ENCODE results near the gene USP54.

Gene USP54

DNA sequence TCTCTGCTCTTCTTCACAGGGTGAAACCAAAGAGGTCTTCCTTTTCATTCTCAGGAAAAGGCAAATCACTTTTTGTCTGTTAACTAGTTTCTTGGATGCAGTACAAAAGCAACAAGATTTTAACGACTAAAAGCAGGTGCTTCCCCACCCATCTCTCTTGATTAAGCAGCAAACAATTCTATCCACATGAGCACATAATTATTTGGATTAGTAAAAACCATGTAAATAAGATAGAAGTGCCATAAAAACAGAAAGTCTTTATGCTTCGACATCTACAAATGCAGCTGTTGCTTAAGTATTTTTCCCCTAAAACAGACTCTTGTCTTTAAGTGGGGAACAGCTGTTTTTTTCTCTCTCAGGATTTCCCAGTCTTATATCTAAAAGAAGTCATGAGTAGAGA lies 37.4 kb downstream of the USP54 start:
- no peaks in the 10 kb centered on the region for H4K20me1 ChIP-seq (ENCODE audit: insufficient read depth)
- no peak overlapping the region for H2AFZ ChIP-seq (ENCODE audit: low read depth)
- H3K4me3 ChIP-seq (IDR thresholded peaks at IDR 0.05; ENCODE audit: insufficient read depth, low read depth, low read length) = no peak overlapping the region
- TF ChIP-seq, protein P1, sequence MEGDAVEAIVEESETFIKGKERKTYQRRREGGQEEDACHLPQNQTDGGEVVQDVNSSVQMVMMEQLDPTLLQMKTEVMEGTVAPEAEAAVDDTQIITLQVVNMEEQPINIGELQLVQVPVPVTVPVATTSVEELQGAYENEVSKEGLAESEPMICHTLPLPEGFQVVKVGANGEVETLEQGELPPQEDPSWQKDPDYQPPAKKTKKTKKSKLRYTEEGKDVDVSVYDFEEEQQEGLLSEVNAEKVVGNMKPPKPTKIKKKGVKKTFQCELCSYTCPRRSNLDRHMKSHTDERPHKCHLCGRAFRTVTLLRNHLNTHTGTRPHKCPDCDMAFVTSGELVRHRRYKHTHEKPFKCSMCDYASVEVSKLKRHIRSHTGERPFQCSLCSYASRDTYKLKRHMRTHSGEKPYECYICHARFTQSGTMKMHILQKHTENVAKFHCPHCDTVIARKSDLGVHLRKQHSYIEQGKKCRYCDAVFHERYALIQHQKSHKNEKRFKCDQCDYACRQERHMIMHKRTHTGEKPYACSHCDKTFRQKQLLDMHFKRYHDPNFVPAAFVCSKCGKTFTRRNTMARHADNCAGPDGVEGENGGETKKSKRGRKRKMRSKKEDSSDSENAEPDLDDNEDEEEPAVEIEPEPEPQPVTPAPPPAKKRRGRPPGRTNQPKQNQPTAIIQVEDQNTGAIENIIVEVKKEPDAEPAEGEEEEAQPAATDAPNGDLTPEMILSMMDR (conservative IDR thresholded peaks at IDR 0.05; ENCODE audit: low read depth, low read length) = no peak
- H3K9ac ChIP-seq = no peak overlapping the region
- no peak overlapping the region for H3K4me2 ChIP-seq
- no peaks in the 10 kb centered on the region for H3K4me1 ChIP-seq (ENCODE audit: low read depth, poor library complexity, severe bottlenecking)
- no peaks in the 10 kb centered on the region for H3K27me3 ChIP-seq (ENCODE audit: insufficient read depth, low read depth)
- no peaks in the 10 kb centered on the region for H3K79me2 ChIP-seq (ENCODE audit: insufficient read depth, low read depth)
- H3K36me3 ChIP-seq (ENCODE audit: insufficient read depth) = no peaks in the 10 kb centered on the region
- no peak overlapping the region for H3K27ac ChIP-seq

DNA sequence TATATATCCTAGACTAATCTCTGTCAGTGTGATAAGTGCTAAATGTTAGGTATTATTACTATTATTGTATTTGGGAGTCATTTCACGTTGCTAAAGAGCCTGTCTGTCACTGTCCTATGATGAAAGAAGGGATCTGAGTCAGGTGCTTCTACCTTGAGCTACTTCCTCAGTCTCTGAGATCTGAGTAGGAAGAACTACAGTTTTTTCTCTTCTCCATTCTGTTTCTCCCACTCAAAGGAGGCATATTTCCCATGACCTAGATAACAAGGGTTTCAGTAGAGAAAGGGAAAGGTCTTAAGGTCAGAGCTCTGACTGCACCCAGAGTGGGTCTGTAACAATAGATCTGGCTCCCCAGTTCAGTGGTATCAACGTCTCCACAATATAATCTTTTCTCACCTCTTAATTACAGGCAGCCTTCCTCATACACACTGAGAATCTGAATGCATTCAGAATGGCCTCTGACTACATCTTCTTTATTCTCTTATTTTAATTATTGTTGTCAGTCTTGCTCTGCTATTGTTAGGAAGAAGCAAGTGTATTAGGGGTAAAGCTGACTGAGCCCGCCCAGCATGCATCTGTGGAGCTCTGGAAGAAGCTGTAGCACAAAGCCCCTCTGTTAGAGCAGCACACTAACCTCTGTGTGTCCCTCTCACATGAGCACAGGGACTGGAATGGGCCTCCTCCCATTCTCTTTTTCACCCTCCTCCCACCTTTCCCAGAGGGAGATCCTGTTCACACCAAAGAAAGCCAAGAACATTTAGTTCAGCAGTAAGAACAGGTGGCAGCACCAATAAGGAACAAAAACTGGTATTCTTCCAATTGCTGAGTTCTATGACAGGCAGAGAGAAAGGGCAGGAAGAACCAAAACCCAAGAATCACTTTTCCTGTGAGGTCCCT lies 38.1 kb downstream of the USP54 start:
- no peaks in the 10 kb centered on the region for H4K20me1 ChIP-seq (ENCODE audit: insufficient read depth)
- H3K4me3 ChIP-seq (IDR thresholded peaks at IDR 0.05; ENCODE audit: insufficient read depth, low read depth, low read length) = no peak overlapping the region
- no peak overlapping the region for H2AFZ ChIP-seq (ENCODE audit: low read depth)
- TF ChIP-seq, protein P1 (conservative IDR thresholded peaks at IDR 0.05; ENCODE audit: low read depth, low read length) = no peak
- no peaks in the 10 kb centered on the region for H3K36me3 ChIP-seq (ENCODE audit: insufficient read depth)
- no peak overlapping the region for H3K27ac ChIP-seq
- H3K9ac ChIP-seq = no peak overlapping the region
- H3K79me2 ChIP-seq (ENCODE audit: insufficient read depth, low read depth) = no peaks in the 10 kb centered on the region
- no peaks in the 10 kb centered on the region for H3K27me3 ChIP-seq (ENCODE audit: insufficient read depth, low read depth)
- no peak overlapping the region for H3K4me2 ChIP-seq
- H3K4me1 ChIP-seq (ENCODE audit: low read depth, poor library complexity, severe bottlenecking) = no peaks in the 10 kb centered on the region

DNA sequence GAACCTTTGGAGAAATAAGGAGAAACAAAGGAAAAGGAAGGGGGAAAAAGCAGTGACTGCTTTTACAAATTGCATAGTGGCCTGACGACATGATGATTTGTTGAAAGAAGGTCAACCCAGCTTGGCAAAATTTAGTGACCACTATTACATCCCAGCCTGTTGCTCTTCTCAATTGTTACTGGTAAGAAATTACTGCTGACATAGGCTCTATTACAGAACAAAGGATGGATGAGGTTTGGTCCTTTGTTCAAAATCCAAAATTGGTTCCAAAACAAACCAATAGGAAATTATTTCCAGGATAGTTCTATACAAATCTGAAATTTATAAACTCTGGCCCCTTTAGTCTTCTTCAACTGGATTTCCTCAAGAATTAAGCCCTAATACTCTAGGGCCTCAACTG lies 39.6 kb downstream of the USP54 start:
- H3K9ac ChIP-seq = no peak overlapping the region

DNA sequence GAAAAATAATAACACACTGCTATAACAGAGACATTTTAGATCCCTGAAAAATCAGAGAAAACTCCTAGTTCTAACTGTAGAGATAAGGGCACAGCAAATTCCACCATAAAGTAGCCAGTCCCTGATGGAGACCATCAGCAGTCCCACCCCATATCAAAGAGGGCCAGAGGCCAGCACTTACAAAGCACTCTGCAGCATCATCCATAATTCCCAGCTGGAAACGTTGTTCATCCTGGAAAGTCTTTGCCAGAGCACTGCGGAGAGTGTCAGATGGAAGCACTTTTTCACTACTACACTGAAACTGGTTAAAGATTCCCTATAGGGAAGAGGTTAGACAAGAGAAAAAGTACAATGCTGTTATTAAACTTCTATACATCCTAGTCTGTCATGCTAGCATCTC lies 45.8 kb downstream of the USP54 start:
- Histone ChIP-seq H3K27me3 (ENCODE audit: insufficient read depth, low read depth) (no peaks in the 10 kb centered on the region), H3K4me3 (IDR thresholded peaks at IDR 0.05; ENCODE audit: insufficient read depth, low read depth, low read length) (no peak overlapping the region), H2AFZ (ENCODE audit: low read depth) (no peak overlapping the region), H4K20me1 (ENCODE audit: insufficient read depth) (no peaks in the 10 kb centered on the region), H3K4me2 (no peak overlapping the region), H3K27ac (no peak overlapping the region), H3K4me1 (ENCODE audit: low read depth, poor library complexity, severe bottlenecking) (no peaks in the 10 kb centered on the region), H3K79me2 (ENCODE audit: insufficient read depth, low read depth) (no peaks in the 10 kb centered on the region), H3K9ac (no peak overlapping the region), H3K36me3 (ENCODE audit: insufficient read depth) (no peaks in the 10 kb centered on the region)
- TF ChIP-seq, protein P1 (conservative IDR thresholded peaks at IDR 0.05; ENCODE audit: low read depth, low read length) = no peak

More for the DNA sequence above, 39.6 kb downstream of the USP54 start:
- Histone ChIP-seq H3K36me3 (ENCODE audit: insufficient read depth) (no peaks in the 10 kb centered on the region), H4K20me1 (ENCODE audit: insufficient read depth) (no peaks in the 10 kb centered on the region), H3K79me2 (ENCODE audit: insufficient read depth, low read depth) (no peaks in the 10 kb centered on the region), H3K4me2 (no peak overlapping the region), H3K4me3 (IDR thresholded peaks at IDR 0.05; ENCODE audit: insufficient read depth, low read depth, low read length) (no peak overlapping the region), H3K27ac (no peak overlapping the region), H3K4me1 (ENCODE audit: low read depth, poor library complexity, severe bottlenecking) (no peaks in the 10 kb centered on the region), H2AFZ (ENCODE audit: low read depth) (no peak overlapping the region), H3K27me3 (ENCODE audit: insufficient read depth, low read depth) (no peaks in the 10 kb centered on the region)
- TF ChIP-seq, protein P1 (conservative IDR thresholded peaks at IDR 0.05; ENCODE audit: low read depth, low read length) = no peak
